HepG2 (cell line): ENCODE measurements around the gene SEBOX. TPM values are rescaled to one million over a fixed set of nuclear protein-coding genes. Genes with fewer than 3 reads are reported as not detected.
A peak's percentile ranks its signal among the peaks of the same experiment; 100 is the strongest.

Experiments
- CEBPZ ChIP-seq: IDR thresholded peaks from 2 replicates; pipeline ENCODE4 v1.6.1; 2012; ENCODE audit warnings: low read length, improper control_type of control experiment
- DMTF1 ChIP-seq: sonication (generic); formaldehyde crosslinking; IDR thresholded peaks from 2 replicates; pipeline ENCODE4 v1.4.0; 2020; ENCODE audit warnings: mild to moderate bottlenecking, missing genetic modification reagents
- EEA1 ChIP-seq: sonication (generic); formaldehyde crosslinking; IDR thresholded peaks from 2 replicates; pipeline ENCODE4 v1.5.1; 2020; ENCODE audit warnings: mild to moderate bottlenecking, missing genetic modification reagents, borderline replicate concordance
- FLYWCH1 ChIP-seq: sonication (generic); formaldehyde crosslinking; IDR thresholded peaks from 2 replicates; pipeline ENCODE4 v1.8.1; 2023; ENCODE audit warnings: mild to moderate bottlenecking, missing genetic modification reagents
- FOSL1 ChIP-seq: sonication (generic); formaldehyde crosslinking; IDR thresholded peaks from 2 replicates; pipeline ENCODE4 v1.9.0; 2021; ENCODE audit warnings: missing genetic modification reagents, borderline replicate concordance
- FOXC1 ChIP-seq: sonication (generic); formaldehyde crosslinking; IDR thresholded peaks from 2 replicates; pipeline ENCODE4 v1.8.0; 2022; ENCODE audit warnings: mild to moderate bottlenecking, missing genetic modification reagents, borderline replicate concordance
- GTF3A ChIP-seq: sonication (generic); formaldehyde crosslinking; conservative IDR thresholded peaks from 2 replicates; pipeline ENCODE4 v1.4.0; 2020; ENCODE audit warnings: mild to moderate bottlenecking, missing genetic modification reagents
- HIC2 ChIP-seq: sonication (generic); formaldehyde crosslinking; IDR thresholded peaks from 2 replicates; pipeline ENCODE4 v1.9.0; 2022; ENCODE audit warnings: low read depth, missing genetic modification reagents
- HNRNPLL ChIP-seq: fragments of 200-400 bp; formaldehyde crosslinking; IDR thresholded peaks from 2 replicates; pipeline ENCODE4 v1.6.1; 2017; ENCODE audit warnings: mild to moderate bottlenecking, low read depth, low read length; ENCODE audit not compliant: poor library complexity, severe bottlenecking
- KLF11 ChIP-seq: IDR thresholded peaks from 2 replicates; pipeline ENCODE4 v1.6.1; 2016; ENCODE audit warnings: missing compliant biosample characterization
- NCOR1 ChIP-seq: fragments of 200-600 bp; sonication (generic); IDR thresholded peaks from 2 replicates; pipeline ENCODE4 v1.7.0; 2017; ENCODE audit warnings: antibody characterized with exemption, low read length, borderline replicate concordance
- RXRA ChIP-seq: sonication (generic); formaldehyde crosslinking; IDR thresholded peaks from 2 replicates; pipeline ENCODE4 v1.5.1; 2020; ENCODE audit warnings: missing genetic modification reagents
- SAP130 ChIP-seq: IDR thresholded peaks from 2 replicates; pipeline ENCODE4 v1.6.1; 2016; ENCODE audit warnings: low read depth
- SIN3A ChIP-seq: IDR thresholded peaks from 2 replicates; pipeline ENCODE4 v1.6.1; 2011; ENCODE audit warnings: low read depth, mild to moderate bottlenecking, control low read depth, low read length, borderline replicate concordance
- TERF1 ChIP-seq: sonication (generic); formaldehyde crosslinking; IDR thresholded peaks from 2 replicates; pipeline ENCODE4 v1.8.0; 2022; ENCODE audit warnings: mild to moderate bottlenecking, missing genetic modification reagents, moderate library complexity
- TFE3 ChIP-seq: IDR thresholded peaks from 2 replicates; pipeline ENCODE4 v1.6.1; 2016
- ZIK1 ChIP-seq: sonication (generic); formaldehyde crosslinking; IDR thresholded peaks from 2 replicates; pipeline ENCODE4 v1.5.0; 2020; ENCODE audit warnings: mild to moderate bottlenecking, low read depth, missing genetic modification reagents, borderline replicate concordance
- ZNF446 ChIP-seq: sonication (generic); formaldehyde crosslinking; IDR thresholded peaks from 2 replicates; pipeline ENCODE4 v1.5.0; 2020; ENCODE audit warnings: mild to moderate bottlenecking, missing genetic modification reagents
- ZNF569 ChIP-seq: sonication (generic); formaldehyde crosslinking; IDR thresholded peaks from 2 replicates; pipeline ENCODE4 v1.5.0; 2020; ENCODE audit warnings: mild to moderate bottlenecking, missing genetic modification reagents, moderate library complexity, borderline replicate concordance
- polyA plus RNA-seq, 8 experiments: library from polyadenylated mRNA; depleted of rRNA in 3 of 8; stranded (reverse) in 7 of 8; unstranded in 1 of 8; fragments of >200 nt; fragmentation: Illumina TruSeq in 4 of 8; extraction: Trizol in 4 of 8; gene quantifications; 2 replicates each; pipeline versions ENCODE4 v1.2.1 to v1.2.3, GENCODE V29; 2011 to 2016; ENCODE audit warnings: low read depth in 4 of 8, missing spikeins in 1 of 8, mixed read lengths in 1 of 8; ENCODE audit not compliant: insufficient read depth in 1 of 8
- total RNA-seq, 5 experiments: library from RNA; depleted of rRNA; stranded (reverse); fragments of >200 nt; fragmentation: Illumina TruSeq; extraction: Trizol; gene quantifications; 2 replicates each; pipeline ENCODE4 v1.2.3, GENCODE V29; 2016; ENCODE audit warnings: low read depth in 1 of 5

SEBOX gene
- total and polyA plus RNA-seq, 2 of the 13 experiments (the other 11 are each of a cell fraction or from before 2014, with no cell fraction given) = not detected

- TF ChIP-seq TERF1 (CRISPR knock-in tag) = no peak
- TF ChIP-seq ZNF569 (CRISPR knock-in tag) = 0 out of 2 replicates have a peak, but pooled peaks have one; percentile 39
- no peak for TF ChIP-seq HNRNPLL
- no peak for TF ChIP-seq HIC2
- no peak for TF ChIP-seq TFE3 (CRISPR knock-in tag)
- 0 out of 2 replicates have a peak, but pooled peaks have one; percentile 25 for TF ChIP-seq NCOR1
- TF ChIP-seq KLF11 (CRISPR knock-in tag) = no peak
- TF ChIP-seq GTF3A (CRISPR knock-in tag) = no peak
- no peak for TF ChIP-seq ZNF446
- TF ChIP-seq FOXC1 (CRISPR knock-in tag) = no peak
- no peak for TF ChIP-seq FLYWCH1
- peak; percentile 36; the same call in 1 of the 2 replicates for TF ChIP-seq RXRA
- TF ChIP-seq SAP130 (CRISPR knock-in tag) = 0 out of 2 replicates have a peak, but pooled peaks have one; percentile 23
- TF ChIP-seq DMTF1 (CRISPR knock-in tag) = no peak
- no peak for TF ChIP-seq ZIK1 (CRISPR knock-in tag)
- TF ChIP-seq SIN3A = no peak
- no peak for TF ChIP-seq CEBPZ
- no peak for TF ChIP-seq EEA1 (CRISPR knock-in tag)
- TF ChIP-seq FOSL1 (CRISPR knock-in tag) = no peak
Measured at GRCh38 chr17:28398280-28398981, 33.4 kb upstream of the SEBOX start (continued).
